Neural cell (in vitro differentiated cells): ENCODE results near the gene SEC61B.

ENCODE experiments used
- CTCF ChIP-seq: fragments of 450-650 bp; IDR thresholded peaks from 2 replicates; pipeline ENCODE4 v1.5.1; 2014; ENCODE audit warnings: antibody characterized with exemption, mild to moderate bottlenecking, moderate library complexity; ENCODE audit not compliant: poor library complexity, severe bottlenecking
- EP300 ChIP-seq: fragments of 450-650 bp; conservative IDR thresholded peaks from 2 replicates; pipeline ENCODE4 v1.6.1; 2014; ENCODE audit warnings: antibody characterized with exemption, mild to moderate bottlenecking, moderate library complexity; ENCODE audit not compliant: poor library complexity, severe bottlenecking
- EZH2 ChIP-seq: fragments of 200-600, 300-800 bp; shearing (Covaris generic), sonication (generic); IDR thresholded peaks from 2 replicates; pipeline ENCODE4 v1.6.1; 2014; ENCODE audit warnings: antibody characterized with exemption, low read length, borderline replicate concordance, mild to moderate bottlenecking; ENCODE audit not compliant: insufficient read depth, poor library complexity, severe bottlenecking
- MXI1 ChIP-seq: fragments of 450-650 bp; conservative IDR thresholded peaks from 2 replicates; pipeline ENCODE4 v1.6.1; 2014; ENCODE audit warnings: antibody characterized with exemption, mild to moderate bottlenecking; ENCODE audit not compliant: poor library complexity, severe bottlenecking
- POLR2AphosphoS5 ChIP-seq: IDR thresholded peaks from 2 replicates; pipeline ENCODE4 v1.6.1; 2012
- TAF1 ChIP-seq: IDR thresholded peaks from 2 replicates; pipeline ENCODE4 v1.6.1; 2012; ENCODE audit warnings: low read depth

DNA sequence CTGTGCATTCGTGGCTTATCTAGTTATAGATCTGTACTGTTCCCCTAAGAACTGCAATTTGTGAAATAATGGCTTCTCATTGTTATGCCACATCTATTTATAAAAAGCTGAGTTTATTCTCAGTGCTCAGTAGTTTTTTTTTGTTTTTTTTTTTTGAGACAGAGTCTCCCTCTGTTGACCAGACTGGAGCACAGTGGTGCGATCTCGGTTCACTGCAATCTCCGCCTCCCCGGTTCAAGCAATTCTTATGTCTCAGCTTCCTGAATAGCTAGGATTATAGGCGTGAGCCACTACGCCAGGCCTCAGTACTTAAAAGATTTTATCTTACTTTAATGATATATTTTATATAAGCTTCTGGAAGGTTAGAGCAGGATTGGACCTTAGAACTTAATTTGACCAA is 19.0 kb downstream of the SEC61B start:
- no peak for TF ChIP-seq MXI1
- no peak for TF ChIP-seq EZH2
- no peak for TF ChIP-seq CTCF
- no peak for TF ChIP-seq TAF1
- no peak for TF ChIP-seq EP300
- no peak for TF ChIP-seq POLR2AphosphoS5
